ENCODE results near the gene VCL. TPM values are rescaled to one million over a fixed set of nuclear protein-coding genes. Genes with fewer than 3 reads are reported as not detected.

VCL gene
- total and polyA plus RNA-seq, 12 donors, result 14.3 to 90.7 (median 43.2) TPM

DNA sequence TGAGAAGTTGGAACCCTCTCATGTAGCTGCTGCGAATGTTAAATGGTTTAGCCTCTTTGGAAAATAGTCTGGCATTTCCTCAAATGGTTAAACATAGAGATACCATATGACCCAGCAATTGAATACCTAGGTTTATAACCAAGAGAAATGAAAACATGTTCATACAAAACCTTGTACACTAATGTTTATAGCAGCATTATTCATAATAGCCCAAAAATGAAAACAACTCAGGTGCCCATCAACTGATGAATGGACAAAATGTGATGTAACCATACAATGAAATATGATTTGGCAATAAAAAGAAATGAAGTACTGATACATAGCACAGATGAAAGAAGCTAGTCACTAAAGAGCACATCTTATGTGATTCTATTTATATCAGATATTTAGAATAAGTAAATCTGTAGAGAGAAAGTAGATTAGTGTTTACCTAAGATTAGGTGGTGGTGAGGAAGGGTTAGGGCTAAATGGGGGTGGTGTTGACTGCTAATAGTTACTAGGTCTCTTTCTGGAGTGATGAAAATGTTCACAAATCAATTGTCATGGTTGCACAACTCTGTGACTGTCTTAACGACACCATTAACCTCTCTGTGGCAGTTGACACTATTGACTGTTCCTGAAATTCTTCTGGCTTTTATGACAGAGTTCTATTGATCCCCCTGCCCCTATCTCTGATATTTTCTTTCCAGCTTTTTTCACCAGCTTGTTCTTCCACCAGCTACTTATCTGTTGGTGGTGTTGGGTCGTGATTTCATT is 35.2 kb downstream of the VCL start:
- TF ChIP-seq, protein P1, sequence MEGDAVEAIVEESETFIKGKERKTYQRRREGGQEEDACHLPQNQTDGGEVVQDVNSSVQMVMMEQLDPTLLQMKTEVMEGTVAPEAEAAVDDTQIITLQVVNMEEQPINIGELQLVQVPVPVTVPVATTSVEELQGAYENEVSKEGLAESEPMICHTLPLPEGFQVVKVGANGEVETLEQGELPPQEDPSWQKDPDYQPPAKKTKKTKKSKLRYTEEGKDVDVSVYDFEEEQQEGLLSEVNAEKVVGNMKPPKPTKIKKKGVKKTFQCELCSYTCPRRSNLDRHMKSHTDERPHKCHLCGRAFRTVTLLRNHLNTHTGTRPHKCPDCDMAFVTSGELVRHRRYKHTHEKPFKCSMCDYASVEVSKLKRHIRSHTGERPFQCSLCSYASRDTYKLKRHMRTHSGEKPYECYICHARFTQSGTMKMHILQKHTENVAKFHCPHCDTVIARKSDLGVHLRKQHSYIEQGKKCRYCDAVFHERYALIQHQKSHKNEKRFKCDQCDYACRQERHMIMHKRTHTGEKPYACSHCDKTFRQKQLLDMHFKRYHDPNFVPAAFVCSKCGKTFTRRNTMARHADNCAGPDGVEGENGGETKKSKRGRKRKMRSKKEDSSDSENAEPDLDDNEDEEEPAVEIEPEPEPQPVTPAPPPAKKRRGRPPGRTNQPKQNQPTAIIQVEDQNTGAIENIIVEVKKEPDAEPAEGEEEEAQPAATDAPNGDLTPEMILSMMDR (IDR thresholded peaks at IDR 0.05), result no peak
- TF ChIP-seq POLR2A (IDR thresholded peaks at IDR 0.05), result no peak
- no peaks in the 10 kb centered on the region for H3K9me3 ChIP-seq (replicated peaks in 1 of 3)
- no peaks in the 10 kb centered on the region for H3K27me3 ChIP-seq
- H3K27ac ChIP-seq, result no peak overlapping the region
- H3K4me3 ChIP-seq, result no peak overlapping the region
- intact Hi-C loops (cut with DNase I), result no loop called here
- DNase-seq, result no peak
- H3K36me3 ChIP-seq (replicated peaks in 1 of 2), result no peaks in the 10 kb centered on the region
- peaks cover 0 to 7% of the 10 kb centered on the region in 2 donors for H3K4me1 ChIP-seq (replicated peaks in 1 of 2)
- 78 to 84% (median 81%) methylated on average over 3 of the region's 3 CpGs for WGBS, 4 donors

DNA sequence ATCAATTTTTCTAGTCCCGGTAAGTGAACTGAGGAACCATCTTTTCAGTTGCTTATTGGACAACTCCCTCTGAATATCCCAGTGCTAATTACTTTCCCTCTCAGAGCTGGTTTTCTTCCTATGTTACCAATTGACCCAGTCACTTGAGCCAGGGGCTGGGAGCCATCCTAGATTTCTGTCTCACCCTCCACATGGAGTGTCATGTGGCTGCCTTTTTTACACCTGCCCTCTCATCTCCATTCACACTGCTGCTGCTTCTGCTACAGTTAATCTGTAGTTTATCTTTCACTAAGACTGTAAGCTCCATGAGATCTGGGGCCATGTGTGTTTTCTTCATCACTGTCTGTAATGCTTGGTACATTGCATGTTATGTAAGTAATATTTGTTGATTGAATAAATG is 35.8 kb downstream of the VCL start:
- DNase-seq, result no peak
- WGBS, 4 donors, result 92 to 97% (median 94%) methylated on average over 1 of the region's 1 CpG
- H3K4me1 ChIP-seq (replicated peaks in 1 of 2), result peaks cover 0 to 7% of the 10 kb centered on the region in 2 donors
- H3K36me3 ChIP-seq (replicated peaks in 1 of 2), result no peaks in the 10 kb centered on the region
- H3K27me3 ChIP-seq, result no peaks in the 10 kb centered on the region
- H3K9me3 ChIP-seq (replicated peaks in 1 of 3), result no peaks in the 10 kb centered on the region
- no peak overlapping the region for H3K27ac ChIP-seq
- no peak for TF ChIP-seq POLR2A (IDR thresholded peaks at IDR 0.05)
- TF ChIP-seq, protein P1 (IDR thresholded peaks at IDR 0.05), result no peak
- no peak overlapping the region for H3K4me3 ChIP-seq
- intact Hi-C loops (cut with DNase I), result no loop called here

DNA sequence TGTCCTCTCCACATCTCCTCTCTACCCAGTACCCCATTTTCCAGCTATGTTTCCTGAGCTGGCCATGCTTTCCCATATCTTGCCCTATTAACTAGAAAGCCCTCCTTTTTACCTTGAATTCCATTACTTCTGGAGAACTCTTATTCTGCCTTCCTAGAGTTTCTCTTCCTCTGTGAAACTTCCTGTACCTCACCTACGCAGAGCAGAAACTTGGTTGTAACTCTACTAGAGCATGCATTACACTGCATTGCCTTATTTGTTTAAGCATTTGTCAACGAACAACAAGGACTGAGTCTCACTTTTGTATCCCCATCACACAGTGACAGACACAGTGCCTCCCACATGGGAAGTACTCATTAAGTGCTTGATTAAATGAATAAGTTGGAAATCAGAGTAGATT is 36.4 kb downstream of the VCL start:
- WGBS, 4 donors, result 63 to 76% (median 72%) methylated on average over 2 of the region's 2 CpGs
- Histone ChIP-seq H3K27me3 (no peaks in the 10 kb centered on the region), H3K36me3 (replicated peaks in 1 of 2) (no peaks in the 10 kb centered on the region), H3K27ac (no peak overlapping the region), H3K4me3 (no peak overlapping the region), H3K4me1 (replicated peaks in 1 of 2) (peaks cover 0 to 8% of the 10 kb centered on the region in 2 donors), H3K9me3 (replicated peaks in 1 of 3) (no peaks in the 10 kb centered on the region)
- TF ChIP-seq POLR2A (IDR thresholded peaks at IDR 0.05), result no peak
- TF ChIP-seq, protein P1 (IDR thresholded peaks at IDR 0.05), result no peak
- intact Hi-C loops (cut with DNase I), result no loop called here
- no peak for DNase-seq

DNA sequence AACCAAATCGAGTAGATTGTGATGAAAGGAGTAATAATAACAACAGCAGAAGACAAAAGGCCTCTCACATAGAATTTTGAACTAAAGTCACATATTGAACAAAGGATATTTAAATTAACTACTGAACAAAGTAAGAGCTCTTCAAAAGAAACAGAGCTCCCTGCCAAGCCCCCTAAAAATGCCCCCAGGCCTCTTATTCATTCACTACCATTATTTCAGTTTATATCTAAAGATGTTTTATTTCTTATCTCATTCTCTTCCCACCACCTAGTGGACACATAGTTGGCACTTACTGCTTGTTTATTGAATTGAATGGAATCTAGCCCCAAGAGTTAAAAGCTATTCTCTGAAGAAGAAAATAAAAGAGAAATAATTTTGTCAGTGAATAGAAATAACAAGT is 37.4 kb downstream of the VCL start:
- no peaks in the 10 kb centered on the region for H3K36me3 ChIP-seq (replicated peaks in 1 of 2)
- H3K4me3 ChIP-seq, result no peak overlapping the region
- intact Hi-C loops (cut with DNase I), result no loop called here
- DNase-seq, result no peak
- no peaks in the 10 kb centered on the region for H3K9me3 ChIP-seq (replicated peaks in 1 of 3)
- WGBS, 4 donors, result 18 to 36% (median 25%) methylated on average over 1 of the region's 1 CpG
- H3K27ac ChIP-seq, result no peak overlapping the region
- peaks cover 0 to 17% of the 10 kb centered on the region in 2 donors for H3K4me1 ChIP-seq (replicated peaks in 1 of 2)
- H3K27me3 ChIP-seq, result no peaks in the 10 kb centered on the region
- TF ChIP-seq POLR2A (IDR thresholded peaks at IDR 0.05), result no peak
- TF ChIP-seq, protein P1 (IDR thresholded peaks at IDR 0.05), result peak in 1 of 6 experiments; percentile 25
